ENCODE measurements around the gene KLHL11. TPM values are rescaled to one million over a fixed set of nuclear protein-coding genes. Genes with fewer than 3 reads are reported as not detected.

KLHL11 gene
- total RNA-seq, 2 experiments from 2014 or later: 8.9 to 9.6 TPM

GRCh38 chr17:41904242-41904841 is 39.1 kb upstream of the KLHL11 start:
- Mint-ChIP-seq H3K27me3 (ENCODE audit: low read depth) (no peaks in the 10 kb centered on the region), H3K27ac (no peak overlapping the region), H3K36me3 (ENCODE audit: low read depth) (peaks cover 33% of the 10 kb centered on the region), H3K9me3 (no peaks in the 10 kb centered on the region), H3K4me1 (ENCODE audit: low read depth) (no peaks in the 10 kb centered on the region), H3K4me3 (no peak overlapping the region)
- intact Hi-C loops (cut with micrococcal nuclease): no loop called here
- DNase-seq: no peak
- CTCF ChIA-PET: no interaction called here

- Mint-ChIP-seq H3K4me1 (ENCODE audit: low read depth) (no peaks in the 10 kb centered on the region), H3K27ac (no peak overlapping the region), H3K36me3 (ENCODE audit: low read depth) (peaks cover 41% of the 10 kb centered on the region), H3K9me3 (no peaks in the 10 kb centered on the region), H3K27me3 (ENCODE audit: low read depth) (no peaks in the 10 kb centered on the region), H3K4me3 (no peak overlapping the region)
- CTCF ChIA-PET: no interaction called here
- intact Hi-C loops (cut with micrococcal nuclease): no loop called here
- no peak for DNase-seq
Observed at GRCh38 chr17:41901646-41902045, 36.4 kb upstream of the KLHL11 start.

DNA sequence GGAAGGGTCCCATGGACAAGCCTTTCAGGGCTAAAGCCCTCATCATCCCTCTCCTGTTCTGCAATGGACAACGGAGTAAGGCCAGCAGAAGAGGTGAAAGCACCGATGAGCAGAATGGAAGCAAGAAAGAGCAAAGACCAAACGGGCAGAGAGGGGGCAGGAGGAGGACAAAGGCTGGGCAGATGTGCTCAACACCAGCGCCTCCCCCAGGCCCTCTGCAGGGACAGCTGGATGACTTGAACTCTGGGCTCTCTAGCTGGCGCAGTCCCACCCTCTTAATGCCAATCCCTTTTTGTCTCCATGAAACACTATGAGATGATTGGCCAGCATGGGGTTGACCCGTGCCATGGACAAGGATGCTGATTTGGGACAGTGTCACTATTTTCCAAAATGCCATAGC is 31.5 kb upstream of the KLHL11 start:
- CTCF ChIA-PET: no interaction called here
- no peak for DNase-seq
- H3K4me3 Mint-ChIP-seq: no peak overlapping the region
- H3K9me3 Mint-ChIP-seq: no peaks in the 10 kb centered on the region
- no peak overlapping the region for H3K27ac Mint-ChIP-seq
- H3K27me3 Mint-ChIP-seq (ENCODE audit: low read depth): no peaks in the 10 kb centered on the region
- no peaks in the 10 kb centered on the region for H3K4me1 Mint-ChIP-seq (ENCODE audit: low read depth)
- peaks cover 48% of the 10 kb centered on the region for H3K36me3 Mint-ChIP-seq (ENCODE audit: low read depth)
- intact Hi-C loops (cut with micrococcal nuclease): no loop called here

GRCh38 chr17:41895617-41896016 is 30.4 kb upstream of the KLHL11 start:
- no peaks in the 10 kb centered on the region for H3K27me3 Mint-ChIP-seq (ENCODE audit: low read depth)
- CTCF ChIA-PET: no interaction called here
- no peak overlapping the region for H3K4me3 Mint-ChIP-seq
- DNase-seq: no peak
- H3K4me1 Mint-ChIP-seq (ENCODE audit: low read depth): no peaks in the 10 kb centered on the region
- no peaks in the 10 kb centered on the region for H3K9me3 Mint-ChIP-seq
- no peak overlapping the region for H3K27ac Mint-ChIP-seq
- intact Hi-C loops (cut with micrococcal nuclease): no loop called here
- peaks cover 40% of the 10 kb centered on the region for H3K36me3 Mint-ChIP-seq (ENCODE audit: low read depth)

DNA sequence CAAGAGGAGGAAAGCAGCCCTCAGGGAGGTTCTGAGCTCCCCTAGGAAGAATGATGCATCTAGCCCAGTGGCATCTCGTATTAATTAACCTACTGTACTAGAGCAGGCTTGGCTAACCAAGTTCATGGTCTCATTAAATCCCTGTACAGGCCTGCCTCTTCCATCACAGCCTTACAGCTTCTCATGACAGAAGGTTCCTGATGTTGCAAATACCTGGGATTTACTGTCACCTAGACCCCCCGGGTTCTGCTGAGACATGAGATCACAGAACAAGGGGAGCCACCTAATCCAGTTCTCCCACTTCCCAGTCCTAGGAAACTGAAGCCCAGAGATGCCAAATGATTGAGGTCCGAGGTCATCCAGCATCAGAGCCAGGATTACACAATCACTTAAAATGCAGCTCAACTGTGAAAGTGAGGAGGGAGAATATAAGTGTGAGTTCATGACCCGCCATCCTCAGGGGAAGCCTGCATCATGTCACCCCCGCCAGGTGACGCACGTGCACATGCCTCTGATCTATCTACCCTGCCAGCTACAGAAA is 29.6 kb upstream of the KLHL11 start:
- Mint-ChIP-seq H3K27me3 (ENCODE audit: low read depth) (no peaks in the 10 kb centered on the region), H3K27ac (no peak overlapping the region), H3K9me3 (no peaks in the 10 kb centered on the region), H3K4me1 (ENCODE audit: low read depth) (no peaks in the 10 kb centered on the region), H3K36me3 (ENCODE audit: low read depth) (peaks cover 41% of the 10 kb centered on the region), H3K4me3 (no peak overlapping the region)
- intact Hi-C loops (cut with micrococcal nuclease): no loop called here
- CTCF ChIA-PET: interaction anchor here (0.7 kb wide), 1 partner anchor 97 kb away, joined by 3 read pairs; no protein-coding TSS in a partner anchor
- no peak for DNase-seq

DNA sequence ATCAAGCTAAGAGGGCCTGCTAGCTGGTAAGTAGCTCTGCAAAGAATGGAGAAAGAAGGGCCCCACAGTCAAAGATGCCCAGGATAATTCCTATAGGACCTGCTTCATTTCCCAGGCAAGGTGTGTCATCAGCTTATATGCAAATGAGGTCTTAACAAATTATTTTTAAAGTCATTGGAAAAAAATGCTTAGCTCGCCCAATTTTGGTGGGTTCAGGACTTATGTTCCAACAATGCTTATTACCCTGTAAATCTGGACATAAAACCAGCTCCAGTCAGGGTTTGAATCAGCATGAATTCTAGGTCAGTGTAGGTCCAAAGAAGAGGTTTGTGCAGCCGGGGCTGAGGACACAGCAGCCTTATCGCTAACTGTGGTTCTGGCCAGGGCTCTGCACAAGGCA is 28.2 kb upstream of the KLHL11 start:
- CTCF ChIA-PET: no interaction called here
- H3K36me3 Mint-ChIP-seq (ENCODE audit: low read depth): peaks cover 41% of the 10 kb centered on the region
- no peaks in the 10 kb centered on the region for H3K4me1 Mint-ChIP-seq (ENCODE audit: low read depth)
- intact Hi-C loops (cut with micrococcal nuclease): no loop called here
- no peak overlapping the region for H3K27ac Mint-ChIP-seq
- no peak for DNase-seq
- no peak overlapping the region for H3K4me3 Mint-ChIP-seq
- H3K27me3 Mint-ChIP-seq (ENCODE audit: low read depth): no peaks in the 10 kb centered on the region
- no peaks in the 10 kb centered on the region for H3K9me3 Mint-ChIP-seq

- Mint-ChIP-seq H3K9me3 (no peaks in the 10 kb centered on the region), H3K4me3 (no peak overlapping the region), H3K27ac (no peak overlapping the region), H3K4me1 (ENCODE audit: low read depth) (no peaks in the 10 kb centered on the region), H3K36me3 (ENCODE audit: low read depth) (peaks cover 41% of the 10 kb centered on the region), H3K27me3 (ENCODE audit: low read depth) (no peaks in the 10 kb centered on the region)
- CTCF ChIA-PET: no interaction called here
- DNase-seq: no peak
- intact Hi-C loops (cut with micrococcal nuclease): no loop called here
Observed at GRCh38 chr17:41892021-41892376, 26.8 kb upstream of the KLHL11 start.

- H3K4me1 Mint-ChIP-seq (ENCODE audit: low read depth): no peaks in the 10 kb centered on the region
- no peaks in the 10 kb centered on the region for H3K27me3 Mint-ChIP-seq (ENCODE audit: low read depth)
- peaks cover 39% of the 10 kb centered on the region for H3K36me3 Mint-ChIP-seq (ENCODE audit: low read depth)
- intact Hi-C loops (cut with micrococcal nuclease): no loop called here
- no peaks in the 10 kb centered on the region for H3K9me3 Mint-ChIP-seq
- no peak overlapping the region for H3K4me3 Mint-ChIP-seq
- no peak overlapping the region for H3K27ac Mint-ChIP-seq
- CTCF ChIA-PET: interaction anchor here (0.6 kb wide), 1 partner anchor 36 kb away, joined by 4 read pairs; no protein-coding TSS in a partner anchor
- no peak for DNase-seq
Observed at GRCh38 chr17:41891135-41892020, 26.2 kb upstream of the KLHL11 start.

DNA sequence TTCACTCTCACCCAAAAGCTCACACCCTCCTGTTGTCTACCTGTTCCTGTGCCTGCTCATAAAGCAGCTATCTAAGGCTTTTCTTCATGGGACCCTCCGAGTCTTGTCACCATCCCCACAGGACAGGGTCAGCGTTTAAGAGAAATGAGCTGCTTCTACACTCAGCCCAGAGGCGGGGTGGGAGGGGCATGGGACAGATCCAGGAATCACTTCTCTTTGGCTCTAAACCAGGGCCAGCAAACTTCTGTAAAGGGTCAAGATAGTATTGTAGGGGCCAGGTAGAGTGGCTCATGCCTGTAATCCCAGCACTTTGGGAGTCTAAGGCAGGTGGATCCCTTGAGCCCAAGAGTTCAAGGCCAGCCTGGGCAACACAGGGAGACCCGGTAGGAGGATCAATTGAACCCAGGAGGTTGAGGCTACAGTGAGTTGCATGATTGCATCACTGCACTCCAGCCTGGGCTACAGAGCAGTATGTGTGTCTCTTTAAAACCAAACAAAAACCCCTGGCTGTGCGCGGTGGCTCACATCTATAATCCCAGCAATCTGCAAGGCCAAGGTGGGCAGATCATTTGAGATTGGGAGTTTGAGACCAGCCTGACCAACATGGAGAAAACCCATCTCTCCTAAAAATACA is 23.2 kb upstream of the KLHL11 start:
- CTCF ChIA-PET: interaction anchor here (1.3 kb wide), 1 partner anchor 87 kb away, joined by 3 read pairs; no protein-coding TSS in a partner anchor
- H3K4me1 Mint-ChIP-seq (ENCODE audit: low read depth): no peaks in the 10 kb centered on the region
- intact Hi-C loops (cut with micrococcal nuclease): loop anchor here (5.0 kb wide), 1 partner anchor 151 kb away; no protein-coding TSS in a partner anchor
- no peaks in the 10 kb centered on the region for H3K27me3 Mint-ChIP-seq (ENCODE audit: low read depth)
- DNase-seq: no peak
- no peak overlapping the region for H3K4me3 Mint-ChIP-seq
- no peak overlapping the region for H3K27ac Mint-ChIP-seq
- H3K36me3 Mint-ChIP-seq (ENCODE audit: low read depth): peaks cover 44% of the 10 kb centered on the region
- no peaks in the 10 kb centered on the region for H3K9me3 Mint-ChIP-seq

- CTCF ChIA-PET: no interaction called here
- no peaks in the 10 kb centered on the region for H3K4me1 Mint-ChIP-seq (ENCODE audit: low read depth)
- no peak for DNase-seq
- intact Hi-C loops (cut with micrococcal nuclease): loop anchor here (5.0 kb wide), 1 partner anchor 148 kb away; no protein-coding TSS in a partner anchor
- H3K27me3 Mint-ChIP-seq (ENCODE audit: low read depth): no peaks in the 10 kb centered on the region
- H3K4me3 Mint-ChIP-seq: no peak overlapping the region
- H3K27ac Mint-ChIP-seq: no peak overlapping the region
- H3K9me3 Mint-ChIP-seq: no peaks in the 10 kb centered on the region
- peaks cover 42% of the 10 kb centered on the region for H3K36me3 Mint-ChIP-seq (ENCODE audit: low read depth)
Observed at GRCh38 chr17:41885733-41886132, 20.5 kb upstream of the KLHL11 start.

- Mint-ChIP-seq H3K27ac (no peak overlapping the region), H3K4me1 (ENCODE audit: low read depth) (no peaks in the 10 kb centered on the region), H3K27me3 (ENCODE audit: low read depth) (no peaks in the 10 kb centered on the region), H3K36me3 (ENCODE audit: low read depth) (peaks cover 38% of the 10 kb centered on the region), H3K9me3 (no peaks in the 10 kb centered on the region), H3K4me3 (no peak overlapping the region)
- CTCF ChIA-PET: interaction anchor here (0.7 kb wide), 1 partner anchor 15 kb away, joined by 3 read pairs; no protein-coding TSS in a partner anchor
- intact Hi-C loops (cut with micrococcal nuclease): no loop called here
- no peak for DNase-seq
Observed at GRCh38 chr17:41882756-41883155, 17.5 kb upstream of the KLHL11 start.

DNA sequence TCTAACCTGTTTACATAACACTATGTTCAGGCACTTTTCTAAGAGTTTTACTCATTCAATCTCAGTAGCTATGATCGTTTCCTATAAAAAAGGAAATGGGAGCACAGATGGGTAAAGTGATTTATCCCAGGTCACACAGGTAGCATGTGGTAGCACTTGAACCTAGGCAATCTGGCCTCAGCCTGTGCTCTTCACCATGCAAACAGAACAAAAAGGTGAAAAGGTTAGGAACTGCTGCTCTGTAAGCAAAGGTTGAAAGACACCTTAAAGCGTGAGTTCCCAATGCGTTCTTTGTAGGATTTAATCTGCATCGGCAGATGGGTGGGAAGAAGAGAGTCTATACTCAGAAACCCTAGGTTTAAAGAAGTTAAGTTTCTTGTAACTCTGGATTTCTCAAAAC is 14.9 kb upstream of the KLHL11 start:
- CTCF ChIA-PET: no interaction called here
- no peaks in the 10 kb centered on the region for H3K4me1 Mint-ChIP-seq (ENCODE audit: low read depth)
- no peaks in the 10 kb centered on the region for H3K27me3 Mint-ChIP-seq (ENCODE audit: low read depth)
- no peak overlapping the region for H3K27ac Mint-ChIP-seq
- H3K9me3 Mint-ChIP-seq: no peaks in the 10 kb centered on the region
- no peak for DNase-seq
- intact Hi-C loops (cut with micrococcal nuclease): no loop called here
- H3K4me3 Mint-ChIP-seq: no peak overlapping the region
- peaks cover 28% of the 10 kb centered on the region for H3K36me3 Mint-ChIP-seq (ENCODE audit: low read depth)

Data from activated naive CD4-positive, alpha-beta T cell treated with anti-CD3 and anti-CD28 coated beads for 36 hours (primary cell).